GM21576 (cell line): ENCODE measurements around the gene SRR.

ENCODE experiments used
- ATAC-seq: cut with Tn5 transposase; IDR thresholded peaks from one replicate; pipeline ENCODE4 v1.9.1; 2021; ENCODE audit warnings: mild to moderate bottlenecking, moderate library complexity; ENCODE audit not compliant: unreplicated experiment

The SRR gene

DNA sequence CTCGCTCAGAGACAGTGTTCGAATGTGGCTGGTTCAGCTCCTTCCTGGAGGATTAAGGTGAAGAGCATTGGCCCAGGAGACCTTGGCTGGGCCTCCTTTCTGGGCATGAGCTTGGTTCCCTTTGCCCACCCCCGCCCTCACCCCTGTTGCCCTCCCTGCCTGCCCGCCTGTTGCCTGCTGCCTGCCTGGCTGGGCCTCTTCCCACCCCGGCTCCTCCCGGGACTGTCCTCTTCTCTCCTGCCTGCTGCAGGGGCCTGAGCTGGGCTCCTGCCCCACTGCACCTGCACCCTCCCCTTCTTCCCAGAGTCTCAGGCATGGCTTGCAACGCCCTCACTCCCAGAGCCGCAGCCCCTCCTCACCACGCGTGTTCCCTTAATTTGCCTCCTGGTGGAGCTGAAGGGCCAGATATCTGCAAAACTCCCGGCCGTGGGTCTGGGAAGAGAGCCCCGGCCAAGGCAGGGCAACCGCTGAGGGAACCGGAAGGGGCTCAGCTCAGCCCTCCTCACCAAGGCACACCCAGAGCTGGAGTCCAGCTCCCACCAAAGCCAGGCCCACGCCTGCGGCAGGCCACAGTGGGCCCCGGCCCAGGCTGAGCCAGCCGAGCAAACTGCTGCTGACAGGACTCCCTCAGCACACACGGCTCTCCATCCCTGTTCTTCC lies 65.9 kb downstream of the SRR start:
- no peak for ATAC-seq

DNA sequence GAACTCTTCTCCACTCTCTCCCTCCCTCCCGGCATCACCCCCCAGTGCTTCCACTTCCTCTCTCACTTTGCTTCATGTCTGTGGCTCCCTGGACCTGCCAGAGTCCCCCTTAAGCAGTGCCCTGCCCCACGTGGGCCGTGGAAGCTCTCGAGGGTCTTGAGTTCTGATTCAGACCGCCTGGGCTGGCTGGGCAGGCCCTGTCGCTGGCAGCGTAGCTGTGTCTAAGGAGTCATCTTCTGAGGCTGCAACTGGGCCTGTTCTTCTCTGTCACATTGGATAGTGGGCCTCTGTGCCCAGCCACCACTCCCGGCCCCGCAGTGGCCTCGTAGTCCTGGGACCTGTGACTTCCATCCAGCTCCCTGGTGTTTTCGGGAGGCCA lies 66.5 kb downstream of the SRR start:
- ATAC-seq = no peak

DNA sequence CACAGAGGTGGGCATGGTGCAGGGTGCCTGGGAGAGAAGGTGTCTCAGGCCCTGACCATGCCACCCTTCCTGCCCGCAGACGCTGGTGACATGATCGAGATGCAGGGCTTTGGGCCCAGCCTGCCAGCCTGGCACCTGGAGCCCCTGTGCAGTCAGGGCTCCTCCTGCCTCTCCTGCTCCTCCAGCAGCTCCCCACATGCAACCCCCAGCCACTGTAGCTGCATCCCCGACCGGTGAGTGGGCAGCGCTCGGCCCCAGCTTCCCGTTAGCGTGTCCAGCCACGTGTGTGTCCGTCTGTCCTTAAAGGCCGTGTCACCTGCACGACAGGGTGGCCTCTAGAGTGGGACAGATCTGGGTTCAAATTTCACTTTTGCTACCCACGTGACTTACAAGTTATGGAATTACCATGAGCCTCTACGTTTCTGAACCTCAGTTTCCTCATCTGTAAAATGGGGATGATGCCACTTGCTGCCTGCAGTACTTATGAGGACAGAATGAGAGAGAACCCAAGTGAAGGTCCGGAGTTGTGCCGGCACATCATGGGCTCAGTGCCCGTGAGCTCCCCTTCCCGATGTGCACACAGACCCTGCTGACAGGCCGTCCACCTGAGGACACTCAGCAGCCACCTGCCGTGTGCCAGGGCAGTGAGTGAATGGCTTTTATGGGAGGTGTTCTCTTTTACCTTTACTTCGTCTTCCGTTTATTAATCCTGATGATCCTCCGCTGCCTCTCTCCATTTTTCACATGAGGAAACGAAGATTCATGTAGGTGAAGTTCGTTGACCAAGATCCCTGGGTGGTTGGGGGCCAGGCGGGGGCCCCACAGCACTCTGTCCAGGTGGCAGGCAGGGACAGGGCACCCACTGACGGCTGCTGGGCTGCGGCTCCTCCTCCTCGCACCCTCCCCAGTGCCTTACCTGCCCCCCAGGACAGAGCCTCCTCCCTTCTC lies 67.7 kb downstream of the SRR start:
- ATAC-seq = no peak

DNA sequence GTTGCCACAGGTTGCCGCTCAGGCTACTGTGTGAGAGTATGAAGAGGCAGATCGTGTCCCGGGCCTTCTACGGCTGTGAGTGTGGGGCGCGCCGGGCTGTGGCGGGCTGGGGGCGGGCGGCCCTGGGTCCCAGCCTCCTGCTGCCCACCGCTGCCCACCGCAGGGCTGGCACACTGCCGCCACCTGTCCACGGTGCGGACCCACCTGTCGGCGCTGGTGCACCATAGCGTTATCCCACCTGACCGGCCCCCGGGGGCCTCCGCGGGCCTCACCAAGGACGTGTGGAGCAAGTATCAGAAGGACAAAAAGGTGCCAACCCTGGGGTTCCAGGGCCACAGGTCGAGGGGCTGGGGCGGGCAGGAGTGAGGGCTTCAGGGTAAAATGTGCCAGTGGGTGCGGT lies 68.4 kb downstream of the SRR start:
- no peak for ATAC-seq

DNA sequence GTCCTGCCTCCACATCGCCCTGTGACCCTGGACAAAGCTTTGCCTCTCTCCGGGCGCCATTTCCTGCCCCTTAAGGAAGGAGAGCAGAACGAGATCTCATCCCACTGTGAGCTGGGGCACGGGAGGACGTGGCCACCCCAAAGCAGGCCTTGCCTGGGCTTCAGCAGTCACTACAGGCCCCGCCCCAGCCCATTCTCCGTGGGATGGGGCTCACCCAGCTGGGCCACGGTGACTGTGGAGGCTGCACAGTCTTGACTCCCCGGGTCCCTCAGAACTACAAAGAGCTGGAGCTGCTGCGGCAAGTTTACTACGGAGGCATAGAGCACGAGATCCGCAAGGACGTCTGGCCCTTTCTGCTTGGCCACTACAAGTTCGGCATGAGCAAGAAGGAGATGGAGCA lies 68.9 kb downstream of the SRR start:
- no peak for ATAC-seq

DNA sequence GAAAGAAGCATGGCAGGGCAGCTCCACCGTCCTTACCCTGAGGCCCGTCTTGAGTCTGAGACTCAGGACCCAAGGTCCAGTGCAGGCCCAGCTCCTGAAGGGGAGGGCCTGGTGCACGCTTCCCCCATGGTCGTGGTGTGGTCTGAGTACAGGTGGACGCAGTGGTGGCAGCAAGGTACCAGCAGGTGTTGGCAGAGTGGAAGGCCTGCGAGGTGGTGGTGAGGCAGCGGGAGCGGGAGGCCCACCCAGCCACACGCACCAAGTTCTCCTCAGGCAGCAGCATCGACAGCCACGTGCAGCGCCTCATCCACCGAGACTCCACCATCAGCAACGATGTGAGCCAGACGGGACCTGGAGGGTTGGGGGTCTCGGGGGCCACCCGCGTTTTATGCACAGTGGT lies 69.4 kb downstream of the SRR start:
- ATAC-seq = no peak
